Measurements from ENCODE around the gene BTBD10. TPM values are rescaled to one million over a fixed set of nuclear protein-coding genes. Genes with fewer than 3 reads are reported as not detected.

The BTBD10 gene
- total RNA-seq, 1 donor from 2014 or later: 29.4 TPM

- H3K4me3 Mint-ChIP-seq (ENCODE audit: unreplicated experiment): no peak overlapping the region
- H3K9me3 Mint-ChIP-seq (ENCODE audit: unreplicated experiment): no peaks in the 10 kb centered on the region
- no peaks in the 10 kb centered on the region for H3K36me3 Mint-ChIP-seq (ENCODE audit: unreplicated experiment)
- TF ChIP-seq, protein P1, sequence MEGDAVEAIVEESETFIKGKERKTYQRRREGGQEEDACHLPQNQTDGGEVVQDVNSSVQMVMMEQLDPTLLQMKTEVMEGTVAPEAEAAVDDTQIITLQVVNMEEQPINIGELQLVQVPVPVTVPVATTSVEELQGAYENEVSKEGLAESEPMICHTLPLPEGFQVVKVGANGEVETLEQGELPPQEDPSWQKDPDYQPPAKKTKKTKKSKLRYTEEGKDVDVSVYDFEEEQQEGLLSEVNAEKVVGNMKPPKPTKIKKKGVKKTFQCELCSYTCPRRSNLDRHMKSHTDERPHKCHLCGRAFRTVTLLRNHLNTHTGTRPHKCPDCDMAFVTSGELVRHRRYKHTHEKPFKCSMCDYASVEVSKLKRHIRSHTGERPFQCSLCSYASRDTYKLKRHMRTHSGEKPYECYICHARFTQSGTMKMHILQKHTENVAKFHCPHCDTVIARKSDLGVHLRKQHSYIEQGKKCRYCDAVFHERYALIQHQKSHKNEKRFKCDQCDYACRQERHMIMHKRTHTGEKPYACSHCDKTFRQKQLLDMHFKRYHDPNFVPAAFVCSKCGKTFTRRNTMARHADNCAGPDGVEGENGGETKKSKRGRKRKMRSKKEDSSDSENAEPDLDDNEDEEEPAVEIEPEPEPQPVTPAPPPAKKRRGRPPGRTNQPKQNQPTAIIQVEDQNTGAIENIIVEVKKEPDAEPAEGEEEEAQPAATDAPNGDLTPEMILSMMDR (IDR thresholded peaks at IDR 0.05): no peak
- DNase-seq (ENCODE audit: extremely low spot score, unreplicated experiment): no peak
- no peak overlapping the region for H3K27ac Mint-ChIP-seq (ENCODE audit: unreplicated experiment)
- H3K4me1 Mint-ChIP-seq (ENCODE audit: unreplicated experiment): no peaks in the 10 kb centered on the region
- peaks cover 48% of the 10 kb centered on the region for H3K27me3 Mint-ChIP-seq (ENCODE audit: unreplicated experiment)
Observed at GRCh38 chr11:13473013-13473722, 10.1 kb upstream of the BTBD10 start.

DNA sequence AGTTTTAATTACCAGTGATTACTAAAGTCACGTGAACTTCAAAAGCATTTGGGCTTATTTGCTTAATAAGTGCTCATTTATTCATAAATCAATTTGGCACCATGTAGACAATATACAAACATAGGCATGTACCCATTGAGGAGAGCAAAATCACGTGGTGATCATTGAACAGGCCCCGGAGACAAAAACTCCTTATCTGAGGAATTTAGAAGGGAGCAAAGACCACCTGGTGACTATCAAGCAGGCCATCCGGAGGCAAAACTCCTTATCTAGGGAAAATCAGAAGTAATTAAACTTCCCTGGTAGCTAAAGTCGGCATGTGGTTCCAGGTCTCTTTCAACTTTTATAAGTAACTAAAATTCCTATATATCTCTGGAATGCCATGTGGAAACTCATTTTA, 5.7 kb upstream of the BTBD10 start:
- Mint-ChIP-seq H3K27ac (ENCODE audit: unreplicated experiment) (no peak overlapping the region), H3K27me3 (ENCODE audit: unreplicated experiment) (peaks cover 40% of the 10 kb centered on the region), H3K9me3 (ENCODE audit: unreplicated experiment) (no peaks in the 10 kb centered on the region), H3K4me3 (ENCODE audit: unreplicated experiment) (no peak overlapping the region), H3K36me3 (ENCODE audit: unreplicated experiment) (no peaks in the 10 kb centered on the region), H3K4me1 (ENCODE audit: unreplicated experiment) (peaks cover 7% of the 10 kb centered on the region)
- TF ChIP-seq, protein P1 (IDR thresholded peaks at IDR 0.05): no peak
- no peak for DNase-seq (ENCODE audit: extremely low spot score, unreplicated experiment)

- Mint-ChIP-seq H3K4me1 (ENCODE audit: unreplicated experiment) (peaks cover 29% of the 10 kb centered on the region), H3K4me3 (ENCODE audit: unreplicated experiment) (no peak overlapping the region), H3K9me3 (ENCODE audit: unreplicated experiment) (no peaks in the 10 kb centered on the region), H3K27me3 (ENCODE audit: unreplicated experiment) (peaks cover 27% of the 10 kb centered on the region), H3K27ac (ENCODE audit: unreplicated experiment) (no peak overlapping the region), H3K36me3 (ENCODE audit: unreplicated experiment) (no peaks in the 10 kb centered on the region)
- no peak for DNase-seq (ENCODE audit: extremely low spot score, unreplicated experiment)
- TF ChIP-seq, protein P1 (IDR thresholded peaks at IDR 0.05): peak; percentile 72
Observed at GRCh38 chr11:13465909-13466371, 2.9 kb upstream of the BTBD10 start.

GRCh38 chr11:13463779-13464290, 813 bp upstream of the BTBD10 start:
- peaks cover 29% of the 10 kb centered on the region for H3K4me1 Mint-ChIP-seq (ENCODE audit: unreplicated experiment)
- no peak for DNase-seq (ENCODE audit: extremely low spot score, unreplicated experiment)
- peaks cover 3% of the 10 kb centered on the region for H3K36me3 Mint-ChIP-seq (ENCODE audit: unreplicated experiment)
- TF ChIP-seq, protein P1 (IDR thresholded peaks at IDR 0.05): no peak
- peak overlapping the region; percentile 99 for H3K27ac Mint-ChIP-seq (ENCODE audit: unreplicated experiment)
- peaks cover 11% of the 10 kb centered on the region for H3K27me3 Mint-ChIP-seq (ENCODE audit: unreplicated experiment)
- H3K4me3 Mint-ChIP-seq (ENCODE audit: unreplicated experiment): peak overlapping the region; percentile 99
- no peaks in the 10 kb centered on the region for H3K9me3 Mint-ChIP-seq (ENCODE audit: unreplicated experiment)

DNA sequence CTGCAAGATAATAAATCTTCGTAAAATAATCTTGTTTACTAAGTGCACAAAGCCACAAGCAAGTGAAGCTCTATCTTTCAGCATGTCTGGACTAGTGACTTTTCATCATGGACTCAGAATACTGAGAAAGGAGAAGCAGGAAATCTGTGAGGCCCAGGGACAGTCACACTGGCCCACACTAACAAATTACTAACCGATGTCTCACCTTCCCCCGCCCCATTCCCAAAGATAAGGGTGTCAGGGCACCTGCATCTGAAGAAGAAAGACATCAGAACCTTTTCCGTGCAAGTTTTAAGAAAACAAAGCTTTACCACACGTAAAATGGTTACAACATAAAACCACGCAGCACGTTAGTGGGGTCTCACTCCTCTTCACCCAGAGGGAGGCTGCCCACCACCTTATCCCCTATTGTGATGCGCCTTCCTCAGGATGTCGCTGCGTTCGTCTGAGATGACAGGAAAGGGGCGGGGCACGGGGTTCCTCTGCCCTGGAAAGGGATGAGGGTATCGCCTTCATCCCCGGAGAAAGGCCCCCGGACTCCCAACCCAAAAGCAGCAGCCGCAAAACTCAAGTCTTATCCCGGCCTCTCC, 616 bp downstream of the BTBD10 start:
- Mint-ChIP-seq H3K27ac (ENCODE audit: unreplicated experiment) (peak overlapping the region; percentile 99), H3K4me1 (ENCODE audit: unreplicated experiment) (peaks cover 29% of the 10 kb centered on the region), H3K36me3 (ENCODE audit: unreplicated experiment) (peaks cover 3% of the 10 kb centered on the region), H3K4me3 (ENCODE audit: unreplicated experiment) (peak overlapping the region; percentile 99), H3K9me3 (ENCODE audit: unreplicated experiment) (no peaks in the 10 kb centered on the region), H3K27me3 (ENCODE audit: unreplicated experiment) (peaks cover 3% of the 10 kb centered on the region)
- no peak for DNase-seq (ENCODE audit: extremely low spot score, unreplicated experiment)
- TF ChIP-seq, protein P1 (IDR thresholded peaks at IDR 0.05): no peak
